Embryonic facial prominence (tissue), 1 donor: ENCODE results near the gene TBC1D10B.

Experiments
- DNase-seq: peaks from one replicate; pipeline ENCODE4 v3.0.0-alpha.2; 2016; ENCODE audit errors: extremely low spot score

Gene TBC1D10B

GRCh38 chr16:30370456-30371247 lies at the start of gene TBC1D10B:
Gene TBC1D10B, minus strand, starts transcription at chr16:30370494. Its CDS starts 311 bp downstream, at chr16:30370183.
- peak; percentile 100 for DNase-seq

- no peak for DNase-seq
Measured at GRCh38 chr16:30418350-30419181, 48.3 kb upstream of the TBC1D10B start.

GRCh38 chr16:30417529-30418349 lies 47.4 kb upstream of the TBC1D10B start:
- peak; percentile 66 for DNase-seq

GRCh38 chr16:30416624-30417528 lies 46.6 kb upstream of the TBC1D10B start:
- no peak for DNase-seq

GRCh38 chr16:30416047-30416603 lies 45.8 kb upstream of the TBC1D10B start:
- DNase-seq: no peak

- DNase-seq: no peak
Measured at GRCh38 chr16:30414159-30414558, 43.9 kb upstream of the TBC1D10B start.

GRCh38 chr16:30413112-30413806 lies 43.0 kb upstream of the TBC1D10B start:
- no peak for DNase-seq

- no peak for DNase-seq
Measured at GRCh38 chr16:30409125-30410060, 39.1 kb upstream of the TBC1D10B start.

GRCh38 chr16:30407804-30408534 lies 37.7 kb upstream of the TBC1D10B start:
- no peak for DNase-seq

- peak; percentile 68 for DNase-seq
Measured at GRCh38 chr16:30407102-30407803, 37.0 kb upstream of the TBC1D10B start, which contains the start of gene ZNF771. Gene ZNF771, plus strand, starts transcription at chr16:30407606. Its CDS starts 448 bp downstream, at chr16:30408054.

GRCh38 chr16:30406795-30407101 lies 36.5 kb upstream of the TBC1D10B start:
- no peak for DNase-seq

- no peak for DNase-seq
Measured at GRCh38 chr16:30401768-30402425, 31.6 kb upstream of the TBC1D10B start.

GRCh38 chr16:30399435-30400186 lies 29.3 kb upstream of the TBC1D10B start:
- no peak for DNase-seq

- DNase-seq: no peak
Measured at GRCh38 chr16:30398661-30399434, 28.6 kb upstream of the TBC1D10B start.
